Keratinocyte (primary cell): ENCODE measurements around the gene HOXA6. TPM values are rescaled to one million over a fixed set of nuclear protein-coding genes. Genes with fewer than 3 reads are reported as not detected.
A peak's percentile ranks its signal among the peaks of the same experiment; 100 is the strongest.

ENCODE experiments used
- DNase-seq: peaks from one replicate; pipeline ENCODE4 v3.0.0-alpha.2; 2011; ENCODE audit warnings: low read depth, missing footprints, low spot score
- FAIRE-seq: peaks from 2 replicates; lab custom pipeline; 2011; peaks lifted over from hg19 to GRCh38; lab: Jason Lieb, UNC
- H2AFZ ChIP-seq: 2 replicates; pipeline ENCODE4 v1.6.0; 2012; ENCODE audit warnings: low read length, control low read depth, inconsistent platforms; ENCODE audit not compliant: control insufficient read depth
- H3K27ac ChIP-seq: 2 replicates; pipeline ENCODE4 v1.5.1; 2011; ENCODE audit warnings: low read length; ENCODE audit not compliant: control insufficient read depth, insufficient read depth
- H3K27me3 ChIP-seq: 3 replicates; pipeline ENCODE4 v1.6.0; 2011; ENCODE audit warnings: low read length; ENCODE audit not compliant: control insufficient read depth, insufficient read depth; ENCODE audit errors: extremely low read depth
- H3K36me3 ChIP-seq, 2 experiments: 2 replicates in 1 of 2; 3 replicates in 1 of 2; pipeline ENCODE4 v1.5.1; 2011; ENCODE audit warnings: low read length in 2 of 2, mild to moderate bottlenecking in 1 of 2; ENCODE audit not compliant: control insufficient read depth in 2 of 2, insufficient read depth in 2 of 2; ENCODE audit errors: extremely low read depth in 1 of 2
- H3K4me1 ChIP-seq: 3 replicates; pipeline ENCODE4 v1.5.1; 2011; ENCODE audit warnings: low read length; ENCODE audit not compliant: control insufficient read depth, insufficient read depth; ENCODE audit errors: extremely low read depth
- H3K4me2 ChIP-seq: 3 replicates; pipeline ENCODE4 v1.6.0; 2011; ENCODE audit warnings: low read depth, low read length; ENCODE audit not compliant: control insufficient read depth, insufficient read depth; ENCODE audit errors: extremely low read depth
- H3K4me3 ChIP-seq, 3 experiments: fragments of 200-600 bp in 1 of 3; sonication (generic) in 1 of 3; 2 replicates in 2 of 3; 3 replicates in 1 of 3; pipeline ENCODE4 v1.5.1; 2011 to 2016; ENCODE audit warnings: low read length in 3 of 3, mild to moderate bottlenecking in 3 of 3, control low read depth in 2 of 3, inconsistent platforms in 1 of 3, low read depth in 1 of 3, mixed read lengths in 1 of 3, mixed run types in 1 of 3, moderate library complexity in 1 of 3; ENCODE audit not compliant: control insufficient read depth in 2 of 3, insufficient read depth in 2 of 3; ENCODE audit errors: extremely low read depth in 1 of 3
- H3K79me2 ChIP-seq: 2 replicates; pipeline ENCODE4 v1.6.0; 2012; ENCODE audit warnings: low read length; ENCODE audit not compliant: control insufficient read depth, insufficient read depth
- H3K9ac ChIP-seq: 3 replicates; pipeline ENCODE4 v1.6.0; 2011; ENCODE audit warnings: low read length; ENCODE audit not compliant: control insufficient read depth, insufficient read depth; ENCODE audit errors: extremely low read depth
- H3K9me1 ChIP-seq: 3 replicates; pipeline ENCODE4 v1.6.0; 2011; ENCODE audit warnings: low read length; ENCODE audit not compliant: control insufficient read depth, insufficient read depth; ENCODE audit errors: extremely low read depth
- H3K9me3 ChIP-seq: 2 replicates; pipeline ENCODE4 v1.5.1; 2012; ENCODE audit warnings: low read depth, low read length; ENCODE audit not compliant: control insufficient read depth
- H4K20me1 ChIP-seq: 3 replicates; pipeline ENCODE4 v1.6.0; 2011; ENCODE audit warnings: low read length; ENCODE audit not compliant: control insufficient read depth, insufficient read depth; ENCODE audit errors: extremely low read depth
- CTCF ChIP-seq, 3 experiments: IDR thresholded peaks in 1 of 3; conservative IDR thresholded peaks in 1 of 3; optimal IDR thresholded peaks in 1 of 3; 2 replicates in 2 of 3; 3 replicates in 1 of 3; pipeline versions ENCODE3 to v1.5.1; 2011; ENCODE audit warnings: low read length in 3 of 3, mild to moderate bottlenecking in 3 of 3, moderate library complexity in 2 of 3, control low read depth in 1 of 3, inconsistent platforms in 1 of 3; ENCODE audit not compliant: insufficient read depth in 2 of 3; ENCODE audit errors: extremely low read depth in 1 of 3
- EZH2 ChIP-seq: IDR thresholded peaks from one replicate; pipeline ENCODE4 v1.6.1; 2012; ENCODE audit warnings: inconsistent platforms, mild to moderate bottlenecking, low read length, moderate library complexity
- dilution Hi-C: fragments of 300-500 bp; cut with MboI; formaldehyde crosslinking; loops from one replicate; pipeline ENCODE4 v1.7.0; 2020; ENCODE audit warnings: low sequenced_read_pairs; ENCODE audit not compliant: extremely low pct_ligation_motif_present
- polyA plus RNA-seq, 5 experiments: library from polyadenylated mRNA; depleted of rRNA in 3 of 5; stranded (reverse) in 3 of 5; stranded (forward) in 1 of 5; unstranded in 1 of 5; fragments of >200 nt; gene quantifications; 1 replicate in 1 of 5; 2 replicates in 3 of 5; 3 replicates in 1 of 5; pipeline versions ENCODE4 v1.2.1 to v1.2.3, GENCODE V29; 2011 to 2012; ENCODE audit warnings: missing spikeins in 2 of 5, low read depth in 1 of 5, low replicate concordance in 1 of 5

HOXA6 gene
- polyA plus RNA-seq, 1 donor (not counting 4 experiments of a cell fraction or from before 2014, with no cell fraction given): 0.54 TPM

- Histone ChIP-seq H3K27ac (no peak overlapping the region), H3K79me2 (no peaks in the 10 kb centered on the region), H3K9ac (no peak overlapping the region), H3K4me1 (peaks cover 2% of the 10 kb centered on the region), H3K9me1 (no peaks in the 10 kb centered on the region), H4K20me1 (no peaks in the 10 kb centered on the region), H3K27me3 (peaks cover 87% of the 10 kb centered on the region), H3K4me3 (no peak overlapping the region), H2AFZ (no peak overlapping the region), H3K9me3 (no peaks in the 10 kb centered on the region), H3K4me2 (no peak overlapping the region), H3K36me3 (no peaks in the 10 kb centered on the region)
- no peak for TF ChIP-seq CTCF (optimal IDR thresholded peaks at IDR 0.05 in 1 of 3, IDR thresholded peaks at IDR 0.05 in 1 of 3, conservative IDR thresholded peaks at IDR 0.05 in 1 of 3; ENCODE audit: extremely low read depth in 1 of 3, insufficient read depth in 2 of 3, low read length in 3 of 3)
- TF ChIP-seq EZH2: no peak
- FAIRE-seq (no peak), DNase-seq (no peak)
- dilution Hi-C loops: no loop called here
These were observed 47.3 kb upstream of the HOXA6 start for GRCh38 chr7:27194686-27195379.

GRCh38 chr7:27194002-27194352 is 46.4 kb upstream of the HOXA6 start:
- H2AFZ ChIP-seq: no peak overlapping the region
- FAIRE-seq (no peak), DNase-seq (no peak)
- no peak overlapping the region for H3K4me3 ChIP-seq
- no peaks in the 10 kb centered on the region for H3K9me3 ChIP-seq
- H3K9ac ChIP-seq: no peak overlapping the region
- H3K4me1 ChIP-seq: peaks cover 2% of the 10 kb centered on the region
- no peaks in the 10 kb centered on the region for H3K36me3 ChIP-seq
- H3K4me2 ChIP-seq: no peak overlapping the region
- dilution Hi-C loops: no loop called here
- H3K79me2 ChIP-seq: no peaks in the 10 kb centered on the region
- peaks cover 91% of the 10 kb centered on the region for H3K27me3 ChIP-seq
- no peaks in the 10 kb centered on the region for H4K20me1 ChIP-seq
- no peak overlapping the region for H3K27ac ChIP-seq
- no peaks in the 10 kb centered on the region for H3K9me1 ChIP-seq
- TF ChIP-seq EZH2: peak; percentile 25
- TF ChIP-seq CTCF (optimal IDR thresholded peaks at IDR 0.05 in 1 of 3, IDR thresholded peaks at IDR 0.05 in 1 of 3, conservative IDR thresholded peaks at IDR 0.05 in 1 of 3; ENCODE audit: extremely low read depth in 1 of 3, insufficient read depth in 2 of 3, low read length in 3 of 3): no peak
